ENCODE measurements around the gene IFIT5. TPM values are rescaled to one million over a fixed set of nuclear protein-coding genes. Genes with fewer than 3 reads are reported as not detected.

Gene IFIT5
- total and polyA plus RNA-seq, 9 donors, result 7.7 to 13.7 (median 11.1) TPM

Other genes with a start within 250 kb of the IFIT5 start
- gene CH25H, start 207.3 kb upstream of the IFIT5 start, total RNA-seq, result 0.22 TPM
- gene CH25H, start 207.3 kb upstream of the IFIT5 start, polyA plus RNA-seq (ENCODE audit: insufficient read depth in 1 of 8, insufficient read length in 8 of 8, low replicate concordance in 1 of 8), result 1 to 10 TPM in 1 of 8 donors, under 1 TPM in 7; 0.33 to 2.8 (median 0.46) TPM
- 30.1 TPM for gene LIPA, start 162.8 kb upstream of the IFIT5 start, total RNA-seq
- 10 to 100 TPM; 26.8 to 51.3 (median 38.4) TPM for gene LIPA, start 162.8 kb upstream of the IFIT5 start, polyA plus RNA-seq (ENCODE audit: insufficient read depth in 1 of 8, insufficient read length in 8 of 8, low replicate concordance in 1 of 8)
- gene IFIT2, start 112.5 kb upstream of the IFIT5 start, total RNA-seq, result 6.4 TPM
- 1 to 10 TPM; 5.0 to 9.6 (median 7.5) TPM for gene IFIT2, start 112.5 kb upstream of the IFIT5 start, polyA plus RNA-seq (ENCODE audit: insufficient read depth in 1 of 8, insufficient read length in 8 of 8, low replicate concordance in 1 of 8)
- gene IFIT3, start 86.6 kb upstream of the IFIT5 start, total RNA-seq, result 10.7 TPM
- 10 to 100 TPM in 3 of 8 donors, 1 to 10 TPM in 5; 6.5 to 13.3 (median 9.5) TPM for gene IFIT3, start 86.6 kb upstream of the IFIT5 start, polyA plus RNA-seq (ENCODE audit: insufficient read depth in 1 of 8, insufficient read length in 8 of 8, low replicate concordance in 1 of 8)
- gene IFIT1B, start 36.5 kb upstream of the IFIT5 start, total RNA-seq, result 1.1 TPM
- under 1 TPM; 0.06 to 0.77 (median 0.32) TPM for gene IFIT1B, start 36.5 kb upstream of the IFIT5 start, polyA plus RNA-seq (ENCODE audit: insufficient read depth in 1 of 8, insufficient read length in 8 of 8, low replicate concordance in 1 of 8)
- 58.4 TPM for gene IFIT1, start 21.9 kb upstream of the IFIT5 start, total RNA-seq
- 10 to 100 TPM; 35.0 to 83.9 (median 52.5) TPM for gene IFIT1, start 21.9 kb upstream of the IFIT5 start, polyA plus RNA-seq (ENCODE audit: insufficient read depth in 1 of 8, insufficient read length in 8 of 8, low replicate concordance in 1 of 8)
- gene SLC16A12, start 121.0 kb downstream of the IFIT5 start, total RNA-seq, result 1.2 TPM
- gene SLC16A12, start 121.0 kb downstream of the IFIT5 start, polyA plus RNA-seq (ENCODE audit: insufficient read depth in 1 of 8, insufficient read length in 8 of 8, low replicate concordance in 1 of 8), result 1 to 10 TPM in 7 of 8 donors, under 1 TPM in 1; 0.67 to 2.3 (median 1.6) TPM
- gene PANK1, start 230.7 kb downstream of the IFIT5 start, total RNA-seq, result 13.5 TPM
- gene PANK1, start 230.7 kb downstream of the IFIT5 start, polyA plus RNA-seq (ENCODE audit: insufficient read depth in 1 of 8, insufficient read length in 8 of 8, low replicate concordance in 1 of 8), result 10 to 100 TPM; 13.0 to 17.1 (median 15.6) TPM